ENCODE results near the gene TNFAIP8L1.
A peak's percentile ranks its signal among the peaks of the same experiment; 100 is the strongest.

Gene TNFAIP8L1

DNA sequence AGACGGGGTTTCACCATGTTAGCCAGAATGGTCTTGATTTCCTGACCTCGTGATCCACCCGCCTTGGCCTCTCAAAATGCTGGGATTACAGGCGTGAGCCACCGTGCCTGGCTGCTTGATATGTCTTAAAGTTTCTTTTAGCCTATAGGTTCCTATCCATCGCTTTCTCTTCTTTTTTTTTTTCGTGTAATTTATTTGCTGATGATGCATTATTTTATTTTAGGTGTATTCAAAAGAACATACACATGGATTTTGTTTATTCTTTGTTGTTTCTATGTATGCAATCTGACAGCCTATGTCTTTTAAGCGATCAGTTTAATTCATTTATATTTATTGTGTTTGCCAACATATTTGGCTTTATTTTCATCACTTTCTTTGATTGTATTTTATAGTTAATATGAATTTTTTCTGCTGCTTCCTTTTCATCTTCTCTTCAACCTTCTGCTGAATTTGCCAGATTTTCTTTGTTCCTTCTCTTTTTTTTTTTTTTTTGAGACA is 26.0 kb upstream of the TNFAIP8L1 start:
- no peak for DNase-seq

DNA sequence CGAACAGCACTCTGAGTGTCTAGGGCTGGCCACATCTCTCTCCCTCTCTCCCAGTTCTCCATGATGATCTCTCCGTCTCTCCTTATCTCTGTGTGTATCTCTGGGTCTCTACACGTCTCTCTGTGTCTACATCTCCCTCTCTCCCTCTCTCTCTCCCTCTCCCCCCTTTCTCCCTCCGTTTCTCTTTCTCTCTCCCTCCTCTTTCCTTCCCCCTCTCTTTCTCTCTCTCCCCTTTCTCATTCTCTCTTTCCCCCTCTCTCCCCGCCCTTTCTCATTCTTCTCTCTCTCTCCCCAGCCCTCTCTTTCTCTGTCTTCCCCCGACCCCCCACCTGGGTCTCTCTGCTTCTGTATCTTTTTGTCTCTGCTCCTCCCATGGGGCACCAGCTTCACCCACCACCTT is 21.3 kb upstream of the TNFAIP8L1 start:
- DNase-seq, result no peak

DNA sequence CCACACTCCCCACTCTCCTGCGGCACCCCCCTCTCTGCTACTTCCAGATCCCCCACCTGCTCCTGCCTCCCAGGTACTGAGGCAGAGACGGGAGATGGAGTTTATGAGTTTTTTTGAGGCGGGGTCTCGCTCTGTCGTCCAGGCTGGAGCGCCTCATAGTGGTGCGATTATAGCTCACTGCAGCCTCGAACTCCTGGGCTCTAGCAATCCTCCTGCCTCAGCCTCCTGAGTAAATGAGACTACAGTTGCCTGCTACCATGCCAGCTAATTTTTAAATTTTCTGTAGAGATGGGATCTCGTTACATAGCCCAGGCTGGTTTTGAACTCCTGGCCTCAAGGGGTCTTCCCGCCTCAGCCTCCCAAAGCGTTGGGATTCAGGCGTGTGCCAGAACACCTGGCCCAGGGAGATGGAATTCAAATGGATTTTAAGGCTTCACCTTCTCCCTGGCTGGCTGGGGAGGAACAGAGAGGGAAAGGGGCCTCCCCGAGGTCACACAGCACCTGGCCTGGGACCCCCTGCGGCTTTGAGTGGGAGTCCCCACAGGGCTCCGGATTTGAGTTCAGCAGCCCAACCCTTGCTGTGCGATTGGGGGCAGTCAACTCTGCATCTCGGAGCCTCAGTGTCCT is 19.5 kb upstream of the TNFAIP8L1 start:
- no peak for DNase-seq

DNA sequence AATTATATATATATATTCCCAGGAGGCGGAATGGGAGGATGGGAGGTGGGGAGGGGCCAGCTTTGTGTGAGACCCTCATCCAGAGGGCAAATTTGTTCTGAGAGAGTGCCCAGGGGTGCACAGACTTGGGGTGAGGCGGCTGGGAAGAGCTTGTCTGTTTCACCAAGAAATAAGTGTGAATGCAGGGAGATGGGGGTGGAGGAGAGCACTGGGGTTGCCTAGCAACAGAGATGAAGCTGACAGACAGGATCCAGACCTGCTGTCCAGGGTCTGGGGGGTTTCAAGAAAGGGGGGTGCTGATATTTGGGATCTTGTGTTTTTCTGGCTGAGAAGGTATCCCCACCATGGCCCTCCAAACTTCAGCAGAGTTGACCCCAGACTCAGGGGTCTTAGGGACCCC is 18.6 kb upstream of the TNFAIP8L1 start:
- no peak for DNase-seq

DNA sequence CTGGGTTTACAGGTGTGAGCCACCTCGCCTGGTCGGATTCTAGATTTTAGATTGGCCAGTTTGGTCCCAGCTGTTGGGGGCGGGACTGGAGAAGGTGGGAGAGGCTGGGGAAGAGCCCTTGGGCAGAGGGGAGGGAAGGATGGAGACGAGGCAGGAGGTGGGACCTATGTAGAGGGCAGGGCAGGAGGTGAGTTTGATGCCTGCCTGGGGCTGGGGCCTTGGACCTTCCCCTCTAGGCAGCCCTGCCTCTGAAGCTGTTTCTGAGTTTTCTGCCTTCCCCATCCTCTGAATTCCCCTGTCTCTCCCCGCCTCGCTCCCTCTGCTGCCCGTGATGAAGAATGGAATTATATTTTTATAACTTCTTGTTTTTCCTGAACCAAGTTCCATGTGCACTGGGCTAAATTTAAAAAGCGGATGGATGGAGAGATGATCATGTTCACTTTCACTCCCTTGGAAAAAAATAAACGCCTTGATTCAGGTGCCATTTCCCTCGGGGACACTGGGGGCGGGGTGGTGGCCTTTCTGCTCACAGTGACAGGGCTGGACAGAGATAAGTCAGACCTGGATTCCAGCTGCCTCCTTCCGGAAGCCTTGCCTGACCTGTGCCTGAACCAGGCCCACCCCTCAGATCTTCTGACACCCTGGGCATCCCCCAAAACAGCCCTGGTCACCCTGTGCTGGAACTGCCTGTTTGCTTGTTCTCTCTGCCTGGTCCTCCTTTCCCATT is 16.5 kb upstream of the TNFAIP8L1 start:
- DNase-seq, result no peak

DNA sequence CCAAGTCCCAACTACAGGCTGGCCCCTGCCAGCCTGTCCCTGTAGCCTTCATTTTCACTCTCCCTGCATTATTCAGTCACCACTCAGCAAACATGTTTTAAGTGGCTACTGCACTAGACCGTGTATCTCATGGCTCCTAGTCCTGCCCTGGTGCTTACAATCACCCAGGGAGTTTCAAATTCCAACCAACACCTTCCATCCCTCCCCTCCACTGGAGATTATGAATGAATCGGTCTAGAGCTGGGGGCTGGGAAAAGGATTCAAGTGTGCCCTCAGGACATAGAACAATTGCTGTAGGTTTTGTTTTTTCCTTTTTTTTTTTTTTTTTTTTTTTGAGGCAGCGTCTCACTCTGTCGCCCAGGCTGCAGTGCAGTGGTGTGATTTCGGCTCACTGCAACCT is 15.0 kb upstream of the TNFAIP8L1 start:
- no peak for DNase-seq

DNA sequence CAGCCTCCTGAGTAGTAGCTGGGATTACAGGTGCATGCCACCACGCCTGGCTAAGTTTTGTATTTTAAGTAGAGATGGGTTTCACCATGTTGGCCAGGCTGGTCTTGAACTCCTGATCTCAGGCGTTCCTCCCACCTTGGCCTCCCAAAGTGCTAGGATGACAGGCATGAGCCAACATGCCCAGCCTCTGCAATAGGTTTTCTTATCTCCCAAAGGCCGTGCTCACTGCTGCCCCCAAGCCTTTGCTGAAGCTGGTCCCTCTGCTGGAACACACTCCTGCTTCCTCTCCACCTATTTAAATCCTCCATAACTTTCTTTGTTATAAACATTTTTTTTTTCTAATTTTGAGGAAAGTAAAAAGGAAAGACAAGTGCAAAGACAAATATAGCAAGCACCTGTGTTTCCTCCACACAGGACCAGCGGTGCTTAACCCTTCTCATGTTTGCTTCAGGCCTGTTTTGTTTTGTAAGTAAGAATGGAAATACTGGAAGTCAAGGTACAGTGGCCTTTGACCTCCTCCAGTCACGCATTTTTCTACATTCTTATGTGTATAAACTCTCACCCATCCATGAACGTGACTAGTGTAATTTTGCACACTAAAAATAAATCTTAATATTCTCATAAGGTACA is 14.5 kb upstream of the TNFAIP8L1 start:
- DNase-seq, result peak; percentile 37

DNA sequence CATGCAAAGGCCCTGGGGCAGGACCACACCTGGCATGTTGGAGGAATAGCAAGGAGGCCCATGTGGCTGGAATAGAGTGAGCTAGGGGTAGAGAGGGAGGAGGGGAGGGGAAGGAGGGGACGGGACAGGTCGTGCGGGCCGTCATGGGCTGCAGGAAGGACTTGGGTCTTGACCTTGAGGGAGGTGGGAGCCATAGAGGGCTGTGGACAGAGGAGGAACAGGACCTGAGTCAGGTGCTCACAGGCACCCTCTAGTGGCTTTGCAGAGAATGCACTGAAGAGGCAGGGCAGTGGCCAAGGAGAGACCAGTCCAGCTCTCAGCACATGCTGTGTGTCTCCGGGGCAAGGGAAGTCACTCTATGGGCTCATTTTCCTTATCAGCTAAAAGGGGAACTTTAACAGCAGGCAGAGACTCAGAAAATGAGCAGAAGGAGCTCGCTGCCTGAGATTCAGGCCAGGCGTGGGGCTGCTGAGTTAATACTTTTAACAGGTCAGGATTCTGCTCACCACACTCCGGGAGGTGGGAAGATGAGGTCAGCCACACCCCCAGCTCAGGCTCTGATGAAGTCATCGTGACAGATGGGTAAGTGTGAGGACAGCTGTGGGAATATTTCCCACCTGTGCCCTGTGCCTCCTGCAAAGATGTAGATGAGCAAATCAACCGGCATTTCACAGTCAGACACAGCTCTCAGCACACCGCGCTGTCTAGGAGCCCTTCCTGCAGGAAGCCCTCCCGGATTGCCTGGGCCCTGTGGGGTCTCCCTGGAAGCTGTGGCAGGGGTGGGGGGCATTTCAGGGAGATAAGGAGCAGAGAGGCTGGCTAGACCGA is 6.0 kb upstream of the TNFAIP8L1 start:
- peak; percentile 72 for DNase-seq

DNA sequence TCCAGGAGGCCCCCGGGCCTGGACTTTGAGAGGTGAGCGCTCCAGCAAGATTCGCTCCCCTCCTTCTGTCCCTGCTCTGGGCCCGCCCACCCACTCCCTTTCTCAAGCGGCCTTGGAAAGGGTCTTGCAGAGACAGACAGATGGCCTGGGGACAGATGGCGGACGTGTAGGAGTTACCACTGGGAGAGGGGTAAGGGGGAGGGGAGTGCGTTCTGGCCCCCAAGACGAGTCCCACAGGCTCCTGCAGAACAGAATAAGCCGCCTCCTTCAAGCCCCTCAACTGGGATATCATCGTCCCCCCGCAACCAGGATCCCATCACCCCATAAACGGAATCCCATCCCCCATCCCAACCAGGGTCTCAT is 3.6 kb upstream of the TNFAIP8L1 start:
- DNase-seq, result no peak

DNA sequence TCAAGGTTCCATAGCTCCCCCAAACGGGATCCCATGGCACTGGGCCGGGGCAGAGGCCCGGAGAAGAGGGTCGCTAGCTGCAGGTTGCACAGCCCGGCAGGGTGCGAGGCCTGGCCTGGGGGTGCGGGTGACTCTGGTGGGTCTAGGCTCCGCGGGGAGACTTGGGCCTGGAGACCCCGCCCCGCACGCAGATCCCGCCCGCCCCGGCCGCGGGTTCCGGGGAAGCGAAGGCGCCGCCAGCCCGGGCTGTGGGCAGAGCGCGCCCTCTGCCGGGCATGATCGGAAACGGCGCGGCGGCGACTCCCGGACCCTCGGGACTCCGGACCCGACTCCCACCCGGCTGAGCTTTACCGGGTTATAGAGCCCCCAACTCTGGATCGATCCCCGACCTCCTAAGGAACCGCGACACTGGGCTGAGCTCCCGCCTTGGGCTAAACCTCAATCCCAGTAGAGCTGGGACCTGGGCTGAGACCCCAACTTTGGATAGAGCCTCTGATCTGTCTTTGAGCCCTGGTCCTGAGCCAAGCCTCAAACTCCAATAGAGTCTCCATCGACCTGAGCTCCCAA is 3.1 kb upstream of the TNFAIP8L1 start:
- DNase-seq, result peak; percentile 60

DNA sequence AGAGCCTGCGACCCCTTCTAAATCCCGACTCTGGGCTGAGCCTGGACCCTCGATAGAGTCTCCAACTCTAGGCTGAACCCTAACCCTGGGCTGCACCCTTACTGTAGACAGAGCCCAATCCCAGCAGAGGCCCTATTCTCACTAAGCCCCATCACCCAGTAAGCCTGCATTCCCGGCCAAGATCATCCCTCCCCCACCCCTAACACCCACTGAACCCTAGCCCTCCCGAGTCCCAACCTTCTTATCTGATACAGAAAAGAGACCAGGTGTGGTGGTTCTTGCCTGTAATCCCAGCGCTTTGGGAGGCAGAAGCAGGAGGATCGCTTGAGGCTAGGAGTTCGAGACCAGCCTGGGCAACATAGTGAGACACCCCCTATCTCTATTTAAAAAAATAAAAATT is 2.6 kb upstream of the TNFAIP8L1 start:
- no peak for DNase-seq

DNA sequence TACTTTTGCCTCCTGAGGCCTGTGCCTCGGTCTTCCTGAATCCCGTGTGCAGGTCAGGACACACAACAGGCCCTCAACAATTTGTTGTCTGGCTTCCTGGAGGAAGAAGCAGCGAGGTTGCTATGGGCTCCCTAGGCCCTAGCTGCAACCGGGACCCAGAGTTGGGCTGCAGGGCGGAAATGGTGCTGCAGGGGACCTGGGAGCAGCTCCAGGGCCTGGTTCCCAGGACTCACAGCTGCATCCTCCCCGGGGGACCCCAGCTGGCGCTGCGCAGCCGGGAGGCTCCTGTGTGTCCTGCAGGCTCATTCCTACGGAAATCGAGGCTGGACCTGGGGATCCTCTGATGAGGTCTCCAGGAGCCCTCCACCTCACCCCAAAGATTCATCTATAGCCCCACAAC is 999 bp upstream of the TNFAIP8L1 start:
- DNase-seq, result no peak

DNA sequence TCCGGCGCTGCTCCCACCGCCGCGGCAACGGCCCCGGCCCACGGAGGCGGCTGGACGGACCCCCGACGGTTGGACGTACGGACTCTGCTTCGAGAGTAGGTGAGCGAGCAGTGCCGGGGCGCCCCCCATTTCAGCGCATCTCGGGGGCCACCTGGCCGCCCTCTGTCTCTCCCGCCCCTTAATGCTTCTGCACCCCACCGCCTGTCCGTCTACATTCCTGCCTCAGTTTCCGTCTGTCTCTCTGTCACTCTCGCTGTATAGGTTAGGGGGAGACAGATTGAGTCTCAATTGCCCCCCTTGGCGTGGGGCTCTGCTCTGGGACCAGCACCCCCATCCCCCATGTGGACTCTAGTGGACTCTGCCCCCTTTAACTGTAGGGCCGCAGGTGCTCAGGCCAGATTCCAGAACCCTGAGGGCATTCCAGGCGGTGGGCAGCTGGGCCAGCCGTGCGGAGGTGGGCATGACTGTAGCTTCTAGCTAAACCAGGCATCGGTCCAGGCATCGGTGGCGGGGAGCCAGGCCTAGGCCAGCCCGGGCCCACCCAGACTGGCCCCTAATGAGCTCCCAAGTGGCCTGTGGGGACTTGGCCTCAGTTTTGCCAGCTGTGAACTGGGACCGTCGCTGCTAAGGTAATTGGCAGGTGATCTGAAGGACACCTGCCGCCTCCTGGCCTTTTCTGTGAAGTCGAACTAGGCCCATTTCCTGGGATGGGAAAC is 373 bp downstream of the TNFAIP8L1 start:
- DNase-seq, result no peak

DNA sequence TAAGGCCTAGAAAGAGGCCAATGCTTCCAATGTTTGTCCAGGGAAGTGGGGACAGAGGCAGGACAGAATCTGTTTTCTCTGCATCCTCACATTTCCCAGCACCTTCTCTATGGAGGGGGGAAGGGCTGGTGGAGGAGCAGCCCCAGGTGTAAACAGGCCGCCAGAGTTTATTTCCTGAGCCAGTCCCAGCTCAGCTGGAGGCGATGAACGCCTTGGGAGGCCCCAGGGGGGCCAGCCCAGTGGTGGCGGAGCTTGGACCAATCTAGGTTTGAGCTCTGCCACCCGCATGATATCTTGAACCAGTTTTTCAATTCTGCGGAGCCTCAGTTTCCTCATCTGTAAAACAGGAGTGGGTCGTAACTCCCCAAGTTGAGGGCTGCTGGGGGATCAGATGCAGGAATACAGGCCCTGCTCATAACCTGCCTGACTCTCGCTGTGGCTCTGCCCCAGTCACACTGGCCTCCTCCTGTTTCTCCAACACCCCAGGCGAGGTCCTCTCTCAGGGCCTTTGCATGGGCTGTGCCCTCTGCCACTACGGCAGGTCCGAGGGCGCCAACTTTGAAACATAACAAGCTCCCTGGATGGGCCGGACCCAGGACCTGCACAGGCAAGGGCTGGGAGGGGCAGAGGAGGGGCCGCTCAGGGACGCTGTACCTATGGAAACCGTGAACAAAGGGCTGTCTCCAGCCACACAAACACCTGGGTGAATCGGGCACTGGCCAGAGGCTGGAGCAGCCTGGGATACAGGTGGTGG is 1.1 kb downstream of the TNFAIP8L1 start:
- DNase-seq, result no peak

DNA sequence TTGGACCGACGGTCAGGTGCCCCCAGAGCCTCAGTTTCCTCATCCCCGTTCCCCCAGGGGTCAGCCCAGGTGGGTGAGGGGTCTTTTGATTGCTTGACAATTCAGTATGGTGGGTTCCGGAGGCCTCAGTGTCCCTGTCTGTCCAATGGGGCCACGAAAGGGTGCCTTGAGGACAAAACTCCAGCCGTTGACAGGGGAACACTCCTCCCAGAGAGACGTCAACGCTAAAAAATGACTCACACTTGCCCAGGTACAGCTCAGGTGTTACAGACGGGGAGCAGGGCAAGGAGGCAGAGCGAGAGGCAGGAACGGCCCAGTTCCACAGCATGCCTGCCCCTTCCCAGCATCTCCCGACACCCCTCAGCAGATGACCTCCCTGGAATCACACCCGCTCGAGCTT is 1.8 kb downstream of the TNFAIP8L1 start:
- no peak for DNase-seq

DNA sequence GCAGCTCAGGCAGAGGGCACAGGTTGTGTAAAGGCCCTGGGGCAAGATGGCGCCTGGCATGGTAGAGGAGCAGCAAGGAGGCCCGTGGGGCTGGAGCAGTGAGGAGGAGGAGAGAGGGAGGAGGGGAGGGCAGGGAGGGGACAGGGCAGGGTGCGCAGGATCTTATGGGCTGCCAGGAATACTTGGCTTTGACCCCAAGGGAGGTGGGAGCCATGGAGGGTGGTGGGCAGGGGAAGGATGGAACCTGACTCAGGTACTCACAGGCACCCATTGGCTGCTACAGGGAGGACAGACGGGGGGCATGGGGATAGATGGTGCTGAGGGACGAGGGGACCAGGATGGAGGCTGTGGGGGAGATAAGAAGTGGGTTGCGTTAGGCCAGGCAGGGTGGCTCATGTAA is 3.3 kb downstream of the TNFAIP8L1 start:
- DNase-seq, result no peak

DNA sequence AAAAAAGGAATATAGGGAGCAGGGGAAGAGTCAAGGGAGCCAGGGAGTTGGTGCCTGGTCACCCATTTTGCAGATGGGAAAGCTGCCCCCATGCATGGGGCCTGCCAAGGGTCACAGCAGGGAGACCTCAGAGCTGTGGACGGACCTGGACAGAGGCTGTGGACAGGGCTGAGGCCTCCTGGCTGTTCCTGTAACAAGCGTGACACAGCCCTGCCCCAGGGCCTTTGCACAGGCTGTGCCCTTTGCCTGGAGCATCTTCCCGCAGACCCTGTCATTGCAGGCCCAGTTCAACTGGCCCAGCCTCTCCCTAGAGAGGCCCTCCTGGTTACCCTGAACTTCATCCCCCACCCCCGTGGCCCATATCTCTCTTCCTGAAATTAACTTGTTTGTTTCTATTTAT is 6.4 kb downstream of the TNFAIP8L1 start:
- DNase-seq, result no peak

DNA sequence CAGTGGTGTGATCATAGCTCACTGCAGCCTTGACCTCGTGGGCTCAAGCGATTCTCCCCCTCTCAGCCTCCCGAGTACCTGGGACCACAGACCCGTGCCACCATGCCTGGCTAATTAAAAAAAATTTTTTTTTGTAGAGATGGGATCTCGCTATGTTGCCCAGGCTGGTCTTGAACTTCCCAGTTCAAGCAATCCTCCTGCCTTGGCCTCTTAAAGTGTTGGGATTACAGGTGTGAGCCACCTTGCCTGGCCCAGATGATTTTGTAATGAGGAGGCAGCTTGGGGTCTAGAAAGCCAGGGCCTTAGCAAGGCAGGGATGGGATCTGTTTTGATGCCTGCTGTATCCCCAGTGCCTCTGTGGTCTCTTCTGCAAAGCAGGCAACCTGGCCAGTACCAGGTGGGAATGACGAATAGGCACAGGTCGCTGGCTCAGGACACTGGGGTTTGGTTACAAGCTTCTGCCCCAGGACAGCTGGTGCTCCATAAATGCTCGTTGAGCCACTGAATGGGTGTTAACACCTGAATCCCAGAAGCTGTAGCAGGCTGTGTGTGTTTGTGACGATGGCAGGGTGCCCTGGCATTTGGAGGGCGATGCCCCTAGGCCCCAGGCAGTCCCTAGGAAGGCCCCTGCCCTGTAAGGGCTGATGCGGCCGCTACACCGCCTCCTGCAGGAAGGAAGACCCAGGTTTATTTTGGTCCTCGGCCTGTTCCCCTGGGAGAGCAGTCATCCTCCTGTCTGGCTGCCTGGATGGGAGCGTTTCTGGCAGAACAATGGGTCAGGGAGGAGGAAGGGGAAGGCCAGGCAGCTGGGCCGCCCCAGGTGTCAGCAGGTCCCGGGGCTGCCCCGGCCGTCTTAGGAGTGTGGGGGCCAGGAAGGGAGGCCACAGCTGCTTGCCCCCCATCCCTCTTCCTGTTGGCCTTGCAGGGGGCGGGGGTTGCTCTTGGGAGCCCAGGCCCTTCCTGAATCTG is 8.6 kb downstream of the TNFAIP8L1 start:
- DNase-seq, result no peak

DNA sequence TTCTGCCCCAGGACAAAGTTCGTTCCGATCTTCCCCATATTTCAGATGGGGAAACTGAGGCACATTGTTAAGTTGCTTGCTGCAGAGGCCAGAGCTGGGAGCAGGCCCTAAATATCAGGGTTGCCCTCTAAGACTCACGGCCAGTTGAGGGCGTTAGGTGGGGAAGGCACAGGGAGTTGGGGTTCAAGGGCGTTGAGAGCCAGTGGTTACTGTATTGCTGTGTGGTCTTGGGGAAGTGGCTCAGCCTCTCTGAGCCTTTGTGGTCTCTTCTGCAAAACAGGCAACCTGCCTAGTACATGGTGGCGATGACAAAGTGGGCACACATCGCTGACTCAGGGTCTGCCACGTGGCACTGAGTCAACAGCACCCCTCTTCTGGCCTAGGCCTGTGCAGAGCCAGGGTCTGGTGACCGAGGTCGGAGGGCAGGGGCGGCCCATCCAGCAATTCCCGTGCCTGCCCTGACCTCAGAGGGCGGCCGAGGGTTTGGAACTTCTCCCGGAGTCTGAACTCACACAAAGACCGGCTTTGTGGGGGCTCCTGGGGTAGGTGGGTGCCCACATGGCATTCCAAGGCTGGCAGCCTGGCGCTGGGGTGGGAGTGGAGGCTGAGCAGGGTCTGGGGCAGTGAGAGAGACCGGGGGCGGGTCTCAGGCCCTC is 10.2 kb downstream of the TNFAIP8L1 start:
- DNase-seq, result no peak

DNA sequence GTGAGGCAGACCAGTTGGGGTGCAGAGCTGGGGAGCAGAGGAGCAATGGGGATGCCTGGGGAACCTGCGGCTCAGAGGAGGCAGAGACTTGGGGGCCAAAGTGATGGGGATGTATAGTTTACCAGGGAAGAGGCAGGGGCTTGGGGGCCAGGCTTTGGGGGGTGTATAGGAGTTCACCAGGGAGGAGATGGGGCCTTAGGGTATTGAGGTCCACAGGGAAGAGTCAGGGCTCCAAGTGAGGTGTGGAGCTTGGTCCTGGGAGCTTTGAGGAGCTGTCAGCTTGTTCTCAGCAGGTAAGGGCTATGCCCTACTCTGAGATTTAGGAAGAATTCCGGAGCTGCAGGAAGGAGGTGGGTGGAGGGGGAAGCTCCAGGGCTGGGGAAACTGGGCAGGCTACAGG is 10.8 kb downstream of the TNFAIP8L1 start:
- no peak for DNase-seq

All from GDM1 (cell line).